ENCODE data around the gene CUZD1.
"Not testable (repeated sequence)": the region's sequence is repeated elsewhere in the genome, so short reads cannot be mapped to it uniquely, and the experiment has no call there.

CUZD1 gene

GRCh38 chr10:122845783-122846332, at the start of gene CUZD1:
Gene CUZD1, minus strand, starts transcription at chr10:122845857. Its CDS starts 14 bp downstream, at chr10:122845843.
- in situ Hi-C loops (cut with HindIII; ENCODE audit: low sequenced_read_pairs): no loop called here

- in situ Hi-C loops (cut with HindIII; ENCODE audit: low sequenced_read_pairs): no loop called here
Observed at GRCh38 chr10:122894261-122894944, 48.7 kb upstream of the CUZD1 start.

- in situ Hi-C loops (cut with HindIII; ENCODE audit: low sequenced_read_pairs): loop anchor here (10.0 kb wide), 1 partner anchor 79 kb away; no protein-coding TSS in a partner anchor
Observed at GRCh38 chr10:122884166-122884565, 38.5 kb upstream of the CUZD1 start.

GRCh38 chr10:122882766-122883165, 37.1 kb upstream of the CUZD1 start:
- in situ Hi-C loops (cut with HindIII; ENCODE audit: low sequenced_read_pairs): loop anchor here (10.0 kb wide), 1 partner anchor 78 kb away; no protein-coding TSS in a partner anchor

GRCh38 chr10:122879339-122880273, 33.9 kb upstream of the CUZD1 start, which contains the start of gene FAM24B:
Gene FAM24B, minus strand, starts transcription at chr10:122879581. Its CDS starts 29,066 bp downstream, at chr10:122850515.
- in situ Hi-C loops (cut with HindIII; ENCODE audit: low sequenced_read_pairs): loop anchor here (10.0 kb wide), 1 partner anchor 75 kb away; no protein-coding TSS in a partner anchor

- in situ Hi-C loops (cut with HindIII; ENCODE audit: low sequenced_read_pairs): no loop called here
Observed at GRCh38 chr10:122878799-122879338, 33.2 kb upstream of the CUZD1 start.

- in situ Hi-C loops (cut with HindIII; ENCODE audit: low sequenced_read_pairs): no loop called here
Observed at GRCh38 chr10:122877264-122877663, 31.6 kb upstream of the CUZD1 start.

GRCh38 chr10:122876467-122876855, 30.8 kb upstream of the CUZD1 start:
- in situ Hi-C loops (cut with HindIII; ENCODE audit: low sequenced_read_pairs): no loop called here

GRCh38 chr10:122875843-122876466, 30.3 kb upstream of the CUZD1 start:
- in situ Hi-C loops (cut with HindIII; ENCODE audit: low sequenced_read_pairs): no loop called here

- in situ Hi-C loops (cut with HindIII; ENCODE audit: low sequenced_read_pairs): not testable (repeated sequence)
Observed at GRCh38 chr10:122871947-122872346, 26.3 kb upstream of the CUZD1 start.

GRCh38 chr10:122868768-122869167, 23.1 kb upstream of the CUZD1 start:
- in situ Hi-C loops (cut with HindIII; ENCODE audit: low sequenced_read_pairs): not testable (repeated sequence)

- in situ Hi-C loops (cut with HindIII; ENCODE audit: low sequenced_read_pairs): not testable (repeated sequence)
Observed at GRCh38 chr10:122866757-122867482, 21.3 kb upstream of the CUZD1 start.

GRCh38 chr10:122864901-122865300, 19.2 kb upstream of the CUZD1 start:
- in situ Hi-C loops (cut with HindIII; ENCODE audit: low sequenced_read_pairs): no loop called here

GRCh38 chr10:122864194-122864592, 18.5 kb upstream of the CUZD1 start:
- in situ Hi-C loops (cut with HindIII; ENCODE audit: low sequenced_read_pairs): no loop called here

GRCh38 chr10:122863216-122864193, 17.8 kb upstream of the CUZD1 start:
- in situ Hi-C loops (cut with HindIII; ENCODE audit: low sequenced_read_pairs): no loop called here

- in situ Hi-C loops (cut with HindIII; ENCODE audit: low sequenced_read_pairs): no loop called here
Observed at GRCh38 chr10:122861711-122862161, 16.1 kb upstream of the CUZD1 start.

GRCh38 chr10:122859527-122859926, 13.9 kb upstream of the CUZD1 start:
- in situ Hi-C loops (cut with HindIII; ENCODE audit: low sequenced_read_pairs): no loop called here

GRCh38 chr10:122858042-122858441, 12.4 kb upstream of the CUZD1 start:
- in situ Hi-C loops (cut with HindIII; ENCODE audit: low sequenced_read_pairs): not testable (repeated sequence)

- in situ Hi-C loops (cut with HindIII; ENCODE audit: low sequenced_read_pairs): no loop called here
Observed at GRCh38 chr10:122856902-122857301, 11.2 kb upstream of the CUZD1 start.

Measured in endothelial cell of hepatic sinusoid (primary cell).